Kidney epithelial cell (primary cell): ENCODE measurements around the gene ITSN1. TPM values are rescaled to one million over a fixed set of nuclear protein-coding genes. Genes with fewer than 3 reads are reported as not detected.

Source experiments
- DNase-seq: peaks from one replicate; pipeline ENCODE4 v3.0.0-alpha.2; 2010; ENCODE audit warnings: low read depth
- H3K27me3 ChIP-seq: 2 replicates; pipeline ENCODE4 v1.6.0; 2011; ENCODE audit warnings: low read length; ENCODE audit not compliant: control insufficient read depth, insufficient read depth
- H3K36me3 ChIP-seq: 2 replicates; pipeline ENCODE4 v1.5.1; 2011; ENCODE audit warnings: low read length; ENCODE audit not compliant: control insufficient read depth, insufficient read depth
- H3K4me3 ChIP-seq: 2 replicates; pipeline ENCODE4 v1.5.1; 2011; ENCODE audit warnings: low read depth, mild to moderate bottlenecking, control low read depth, low read length
- total RNA-seq: library from RNA; depleted of rRNA; stranded (reverse); fragments of >200 nt; gene quantifications from 2 replicates; pipeline ENCODE4 v1.2.3, GENCODE V29; 2015
- TF ChIP-seq, protein P1 (sequence below): IDR thresholded peaks from 2 replicates; pipeline ENCODE4 v1.5.1; 2011; ENCODE audit warnings: mild to moderate bottlenecking, moderate library complexity, low read length, control low read depth, inconsistent platforms; ENCODE audit not compliant: insufficient read depth, poor library complexity, severe bottlenecking

The ITSN1 gene
- total RNA-seq, 1 donor from 2014 or later: 20.4 TPM

DNA sequence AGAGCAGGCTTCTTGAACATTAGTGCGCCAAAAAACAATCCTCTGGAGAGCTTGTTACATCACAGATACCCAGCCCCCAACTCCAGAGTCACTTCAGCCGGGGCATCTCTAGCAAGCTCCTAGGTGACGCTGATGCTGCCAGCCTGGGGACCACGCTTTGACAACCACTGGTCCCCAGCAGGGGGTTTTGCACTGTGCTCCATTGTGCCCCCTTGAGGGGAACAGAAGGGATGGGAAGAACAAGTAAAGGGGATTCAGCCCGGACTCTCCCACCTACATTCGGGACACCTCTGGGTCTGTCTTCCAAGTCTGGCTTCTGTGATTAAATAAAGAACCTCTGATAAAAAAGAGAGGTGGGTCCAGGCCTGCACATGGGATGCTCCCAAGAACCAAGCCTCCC, 212.9 kb downstream of the ITSN1 start:
- no peak overlapping the region for H3K4me3 ChIP-seq
- no peaks in the 10 kb centered on the region for H3K36me3 ChIP-seq
- DNase-seq: no peak
- TF ChIP-seq, protein P1, sequence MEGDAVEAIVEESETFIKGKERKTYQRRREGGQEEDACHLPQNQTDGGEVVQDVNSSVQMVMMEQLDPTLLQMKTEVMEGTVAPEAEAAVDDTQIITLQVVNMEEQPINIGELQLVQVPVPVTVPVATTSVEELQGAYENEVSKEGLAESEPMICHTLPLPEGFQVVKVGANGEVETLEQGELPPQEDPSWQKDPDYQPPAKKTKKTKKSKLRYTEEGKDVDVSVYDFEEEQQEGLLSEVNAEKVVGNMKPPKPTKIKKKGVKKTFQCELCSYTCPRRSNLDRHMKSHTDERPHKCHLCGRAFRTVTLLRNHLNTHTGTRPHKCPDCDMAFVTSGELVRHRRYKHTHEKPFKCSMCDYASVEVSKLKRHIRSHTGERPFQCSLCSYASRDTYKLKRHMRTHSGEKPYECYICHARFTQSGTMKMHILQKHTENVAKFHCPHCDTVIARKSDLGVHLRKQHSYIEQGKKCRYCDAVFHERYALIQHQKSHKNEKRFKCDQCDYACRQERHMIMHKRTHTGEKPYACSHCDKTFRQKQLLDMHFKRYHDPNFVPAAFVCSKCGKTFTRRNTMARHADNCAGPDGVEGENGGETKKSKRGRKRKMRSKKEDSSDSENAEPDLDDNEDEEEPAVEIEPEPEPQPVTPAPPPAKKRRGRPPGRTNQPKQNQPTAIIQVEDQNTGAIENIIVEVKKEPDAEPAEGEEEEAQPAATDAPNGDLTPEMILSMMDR: no peak
- peaks cover 3% of the 10 kb centered on the region for H3K27me3 ChIP-seq

DNA sequence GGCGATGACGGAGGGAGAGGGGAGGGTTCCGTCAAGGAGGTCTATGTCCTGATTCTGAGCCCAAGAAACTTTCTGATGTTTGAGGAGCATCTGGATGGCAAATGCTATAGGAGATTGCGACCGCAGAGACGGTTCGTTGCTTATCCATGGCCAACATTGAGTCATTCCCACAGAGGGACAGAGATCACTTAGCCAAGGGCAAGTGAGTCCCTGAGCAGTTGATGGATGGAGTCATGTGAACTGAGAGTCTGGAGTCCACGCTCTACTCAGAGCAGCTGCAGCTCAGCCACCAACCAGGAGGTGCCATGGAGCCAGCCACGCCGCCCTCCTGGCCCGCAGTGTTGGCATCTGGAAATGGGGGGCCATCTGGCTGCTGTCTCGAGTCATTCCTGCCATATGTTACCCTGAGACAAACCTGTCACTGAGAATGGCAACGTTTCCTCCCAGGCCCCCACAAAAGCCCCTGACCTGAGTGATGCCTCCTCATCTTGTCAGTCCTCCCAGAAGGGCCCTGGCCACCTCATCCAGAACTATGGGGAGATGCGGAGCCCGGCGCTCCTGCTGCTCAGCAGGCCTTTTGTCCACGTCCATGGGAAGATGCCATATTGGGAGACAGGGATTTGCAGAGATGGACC, 214.7 kb downstream of the ITSN1 start:
- no peak for DNase-seq
- TF ChIP-seq, protein P1: no peak
- Histone ChIP-seq H3K27me3 (peaks cover 3% of the 10 kb centered on the region), H3K4me3 (no peak overlapping the region), H3K36me3 (no peaks in the 10 kb centered on the region)

DNA sequence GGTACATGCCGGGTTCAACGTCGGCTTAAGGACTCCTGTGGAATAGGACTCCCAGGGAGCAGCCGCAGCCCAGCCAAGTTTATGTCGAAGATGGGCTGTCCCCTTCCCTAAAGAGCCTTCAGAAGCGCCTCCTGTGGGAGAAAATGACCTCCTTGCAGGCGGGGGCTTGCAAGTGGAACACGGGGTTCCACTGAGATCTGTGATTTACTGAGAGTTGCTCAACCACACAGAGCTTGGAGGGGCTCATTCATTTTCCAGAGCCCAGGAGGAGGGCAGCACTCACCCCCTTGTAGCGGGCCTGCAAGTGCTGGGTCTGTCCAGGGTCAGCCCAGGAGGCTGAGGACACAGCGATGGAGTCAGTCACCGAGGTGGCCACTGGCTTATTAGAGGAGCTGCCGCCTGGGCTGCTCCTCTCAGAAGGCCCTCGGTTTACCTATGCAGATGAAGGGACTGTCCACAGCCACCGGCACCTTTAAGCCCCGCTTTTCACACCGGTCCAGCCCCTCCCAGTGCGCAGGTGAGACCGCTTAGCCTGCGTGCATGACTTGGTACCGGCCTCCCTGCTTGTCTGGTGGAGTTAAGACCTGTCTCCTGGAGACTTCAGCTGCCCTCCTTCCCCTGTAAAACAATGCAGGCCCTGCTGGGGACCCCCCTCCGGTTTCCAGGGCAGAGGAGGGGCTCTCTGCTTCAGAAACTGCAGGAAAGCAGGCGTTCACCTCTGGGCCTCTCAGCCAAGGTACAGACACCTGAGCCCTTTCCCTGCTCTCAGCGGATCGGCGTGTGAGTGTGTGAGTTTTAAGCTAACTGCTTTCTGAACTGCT, 215.8 kb downstream of the ITSN1 start:
- TF ChIP-seq, protein P1: no peak
- H3K36me3 ChIP-seq: no peaks in the 10 kb centered on the region
- DNase-seq: no peak
- peaks cover 3% of the 10 kb centered on the region for H3K27me3 ChIP-seq
- no peak overlapping the region for H3K4me3 ChIP-seq

DNA sequence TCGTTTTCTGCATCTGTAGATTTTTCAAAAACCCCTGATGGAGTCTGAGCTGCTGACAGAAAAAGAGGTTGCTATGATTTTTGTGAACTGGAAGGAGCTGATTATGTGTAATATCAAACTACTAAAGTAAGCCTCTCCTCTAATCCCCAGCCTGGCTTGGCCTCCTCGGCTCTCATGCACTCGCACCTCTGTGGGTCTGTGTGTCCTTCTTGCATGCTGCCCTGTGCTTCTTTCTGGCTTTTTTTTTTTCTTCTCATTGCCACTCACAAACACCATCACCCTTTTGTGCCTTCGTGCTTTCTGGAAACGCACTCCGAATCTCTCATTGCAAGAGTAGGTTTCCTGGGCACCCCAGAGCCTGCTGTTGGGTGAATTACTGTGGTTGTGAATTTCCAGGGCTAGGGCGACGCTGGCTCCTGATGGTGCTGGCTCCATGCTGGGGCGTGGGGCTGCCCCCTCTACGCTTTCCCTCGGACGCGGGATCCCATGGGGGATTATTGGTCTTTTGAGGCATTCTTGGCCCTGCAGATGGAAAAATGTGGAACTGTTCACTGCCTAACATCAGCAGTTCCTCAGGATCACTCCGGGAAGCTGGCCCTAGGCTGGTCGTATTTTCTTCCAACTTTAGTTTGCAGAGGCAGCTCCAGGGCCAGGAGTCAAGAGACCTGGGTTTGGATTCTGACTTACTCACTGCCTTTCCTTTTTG, 216.5 kb downstream of the ITSN1 start:
- TF ChIP-seq, protein P1: no peak
- no peak for DNase-seq
- no peak overlapping the region for H3K4me3 ChIP-seq
- H3K27me3 ChIP-seq: peaks cover 3% of the 10 kb centered on the region
- no peaks in the 10 kb centered on the region for H3K36me3 ChIP-seq

DNA sequence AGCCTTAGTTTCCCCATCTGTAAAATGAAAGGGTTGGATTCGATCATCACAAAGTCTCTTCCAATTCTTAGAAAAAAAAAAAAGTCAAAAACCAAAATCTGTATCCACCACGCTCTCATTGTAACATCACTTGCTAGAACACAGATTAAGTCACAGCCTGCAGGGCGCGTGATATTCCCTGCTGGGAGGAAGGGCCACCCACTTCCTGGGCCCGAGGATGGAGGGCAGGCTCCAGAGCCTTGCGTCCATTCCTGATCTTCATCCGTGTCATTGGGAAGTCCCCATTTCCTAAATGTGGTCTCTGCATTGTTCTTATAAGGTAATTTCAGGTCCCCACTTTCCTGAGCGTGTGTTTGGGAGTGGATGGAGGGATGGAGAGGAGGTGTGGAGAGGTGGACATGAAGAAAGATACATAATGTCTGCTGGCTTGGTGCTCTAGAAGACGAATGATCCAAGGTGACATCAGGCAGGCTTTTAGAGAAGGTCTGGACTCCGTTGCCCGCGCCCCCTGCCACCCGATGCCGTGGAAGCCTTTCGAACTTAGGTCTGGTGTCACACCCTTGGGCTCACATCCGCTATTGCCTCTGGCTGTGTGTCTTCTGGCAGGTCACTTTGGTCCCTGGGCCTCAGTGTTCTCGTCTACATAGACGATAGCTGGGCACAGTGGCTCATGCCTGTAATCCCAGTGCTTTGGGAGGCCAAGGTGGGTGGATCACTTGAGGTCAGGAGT, 217.2 kb downstream of the ITSN1 start:
- Histone ChIP-seq H3K4me3 (no peak overlapping the region), H3K36me3 (no peaks in the 10 kb centered on the region), H3K27me3 (peaks cover 3% of the 10 kb centered on the region)
- TF ChIP-seq, protein P1: no peak
- DNase-seq: no peak
